Spinal cord (tissue), 10 donors: ENCODE results near the gene PEX12. TPM values are rescaled to one million over a fixed set of nuclear protein-coding genes. Genes with fewer than 3 reads are reported as not detected.
"Not testable (repeated sequence)": the region's sequence is repeated elsewhere in the genome, so short reads cannot be mapped to it uniquely, and the experiment has no call there.

ENCODE experiments used
- DNase-seq, 6 donors: peaks; one replicate each; pipeline versions ENCODE4 v3.0.0 to v3.0.0-alpha.2; 2013 to 2015; ENCODE audit warnings: low spot score in 6 of 6, low read depth in 4 of 6
- H3K27ac ChIP-seq: one replicate; pipeline ENCODE4 v1.5.1; 2013; ENCODE audit warnings: low read depth, low read length, control low read depth
- H3K27me3 ChIP-seq: one replicate; pipeline ENCODE4 v1.6.1; 2013; ENCODE audit warnings: low read length; ENCODE audit not compliant: control insufficient read depth, insufficient read depth
- H3K36me3 ChIP-seq: one replicate; pipeline ENCODE4 v1.6.1; 2013; ENCODE audit warnings: low read length; ENCODE audit not compliant: control insufficient read depth, insufficient read depth
- H3K4me1 ChIP-seq: one replicate; pipeline ENCODE4 v1.6.1; 2013; ENCODE audit warnings: low read length; ENCODE audit not compliant: control insufficient read depth, insufficient read depth
- H3K4me3 ChIP-seq: one replicate; pipeline ENCODE4 v1.5.1; 2013; ENCODE audit warnings: low read depth, low read length, control low read depth
- H3K9me3 ChIP-seq: one replicate; pipeline ENCODE4 v1.6.1; 2013; ENCODE audit warnings: low read length; ENCODE audit not compliant: control insufficient read depth, insufficient read depth
- WGBS: methylation state at CpG from one replicate; pipeline ENCODE4 v1.1.5; 2013; ENCODE audit warnings: missing lambda C conversion rate; ENCODE audit not compliant: insufficient coverage; 5-methylcytosine and 5-hydroxymethylcytosine counted together
- polyA plus RNA-seq, 2 donors: library from polyadenylated mRNA; unstranded; fragments of 120-200 nt; gene quantifications; one replicate each; pipeline ENCODE4 v1.2.1, GENCODE V29; 2013; ENCODE audit not compliant: insufficient read length in 2 of 2
- total RNA-seq, 2 donors: library from RNA; depleted of rRNA in 1 of 2; stranded (reverse); fragments of 120-200 nt in 1 of 2; fragments of >200 nt in 1 of 2; gene quantifications; one replicate each; pipeline versions ENCODE4 v1.2.3 to v1.2.4, GENCODE V29; 2013 to 2014
- donor health status: healthy.

PEX12 gene
- total and polyA plus RNA-seq, 4 donors: 6.4 to 15.9 (median 14.6) TPM

DNA sequence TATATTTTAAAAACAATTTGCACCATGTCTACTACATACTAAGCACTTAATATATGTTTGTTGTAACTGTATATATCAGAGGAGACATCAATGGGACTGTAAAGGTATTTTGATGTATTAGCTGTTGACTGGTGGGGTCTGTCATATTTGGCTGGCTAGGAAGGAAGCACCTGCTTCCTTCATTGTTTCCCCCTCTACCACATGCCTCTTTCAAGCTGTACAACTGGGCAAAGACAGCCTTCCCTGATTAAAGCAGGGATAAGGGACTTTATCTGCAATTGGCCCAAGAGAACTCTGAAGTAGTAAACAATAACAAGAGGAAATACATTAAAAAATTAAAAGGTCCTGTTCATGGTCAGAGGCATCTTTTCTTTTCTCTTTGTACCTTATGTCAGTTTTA, 35.4 kb downstream of the PEX12 start:
- no peaks in the 10 kb centered on the region for H3K9me3 ChIP-seq
- no peaks in the 10 kb centered on the region for H3K4me1 ChIP-seq
- no peak for DNase-seq
- H3K4me3 ChIP-seq: no peak overlapping the region
- peaks cover 18% of the 10 kb centered on the region for H3K27me3 ChIP-seq
- H3K27ac ChIP-seq: no peak overlapping the region
- no peaks in the 10 kb centered on the region for H3K36me3 ChIP-seq

GRCh38 chr17:35541434-35541833, 36.9 kb downstream of the PEX12 start:
- no peak for DNase-seq
- H3K9me3 ChIP-seq: no peaks in the 10 kb centered on the region
- H3K4me3 ChIP-seq: no peak overlapping the region
- H3K27ac ChIP-seq: no peak overlapping the region
- no CpG with 5 or more reads among the region's 1 CpG for whole genome bisulfite sequencing
- H3K36me3 ChIP-seq: no peaks in the 10 kb centered on the region
- H3K4me1 ChIP-seq: no peaks in the 10 kb centered on the region
- H3K27me3 ChIP-seq: peaks cover 12% of the 10 kb centered on the region

DNA sequence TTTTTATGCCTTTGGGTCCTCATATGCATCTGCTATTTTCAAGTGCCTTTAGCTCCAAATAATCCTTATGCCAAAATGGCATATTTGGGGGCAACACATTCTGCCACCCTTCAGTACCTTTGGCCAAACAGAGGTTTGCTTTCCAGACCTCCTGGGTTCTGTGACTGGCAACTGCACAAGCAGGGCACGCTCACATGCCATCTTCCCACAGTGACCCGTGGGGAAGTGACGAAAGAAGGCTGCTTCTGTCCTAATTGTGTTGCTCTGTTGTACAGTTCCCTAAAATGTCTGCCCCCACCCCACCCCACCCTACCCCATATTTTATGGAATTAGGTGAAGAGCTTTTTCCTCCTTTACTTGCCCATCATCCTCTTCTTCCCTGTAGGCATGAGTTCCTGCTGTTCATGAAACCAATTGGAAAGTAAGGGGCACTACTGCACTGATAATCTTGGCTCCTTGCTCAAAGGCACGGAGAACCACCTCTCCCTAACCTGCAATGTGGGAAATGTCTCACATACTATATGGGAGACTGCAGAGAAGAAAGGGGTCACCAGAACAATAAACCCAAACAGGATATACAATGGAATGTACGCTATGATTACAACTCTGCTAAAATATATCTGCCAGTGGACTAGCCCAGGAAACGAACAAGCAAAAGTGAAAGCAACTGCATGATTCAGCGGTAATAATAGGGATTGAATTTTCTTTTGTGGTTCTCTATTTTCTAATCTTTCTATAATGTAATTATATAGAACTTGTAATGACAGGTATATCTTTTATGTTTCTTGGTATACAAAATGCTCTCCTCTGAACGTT, 37.6 kb downstream of the PEX12 start:
- H3K27me3 ChIP-seq: peaks cover 12% of the 10 kb centered on the region
- no peak overlapping the region for H3K4me3 ChIP-seq
- no peaks in the 10 kb centered on the region for H3K36me3 ChIP-seq
- DNase-seq: no peak
- no peak overlapping the region for H3K27ac ChIP-seq
- H3K4me1 ChIP-seq: no peaks in the 10 kb centered on the region
- WGBS: 58% methylated on average over 2 of the region's 8 CpGs
- no peaks in the 10 kb centered on the region for H3K9me3 ChIP-seq

- no peak overlapping the region for H3K27ac ChIP-seq
These were observed 38.7 kb downstream of the PEX12 start for GRCh38 chr17:35539659-35540026.

DNA sequence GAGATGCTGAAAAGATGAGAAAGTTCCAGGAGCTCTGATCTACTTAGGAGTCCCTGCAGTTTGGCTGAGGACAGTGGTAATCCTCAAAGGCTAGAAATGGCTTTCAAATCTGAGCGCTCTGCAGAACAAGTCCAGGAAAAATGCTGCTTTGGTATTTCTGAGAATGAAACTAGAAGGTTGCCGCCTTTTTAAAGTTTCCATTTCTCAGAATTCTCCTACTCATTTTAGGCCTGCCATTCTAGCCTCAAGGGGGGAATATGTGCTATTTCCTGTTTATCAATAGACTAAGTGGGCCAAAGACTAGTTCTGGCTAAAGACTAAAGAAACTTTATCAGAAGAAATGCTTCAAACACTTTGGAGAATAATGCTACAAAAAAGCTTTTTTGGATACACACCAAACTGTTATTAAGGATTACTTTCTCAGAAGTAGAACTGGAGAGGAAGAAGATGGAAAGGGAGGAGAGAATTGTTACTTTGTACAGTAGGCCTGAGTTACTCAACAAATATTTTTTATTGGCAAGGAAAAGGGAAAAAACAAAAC, 40.7 kb downstream of the PEX12 start, which contains the start of gene SLFN12L:
TSS of gene SLFN12L (minus strand) at position 78 of the 541 bp plus-strand sequence. CDS start 15,314 bp downstream, outside the sequence.
- Histone ChIP-seq H3K27ac (no peak within 1 kb of the TSS), H3K4me3 (no peak within 1 kb of the TSS), H3K9me3 (no peaks in the 10 kb centered on the region), H3K4me1 (no peaks in the 10 kb centered on the region), H3K36me3 (no peaks in the 10 kb centered on the region), H3K27me3 (peaks cover 12% of the 10 kb centered on the region)
- 100% methylated on average over 1 of the region's 2 CpGs for WGBS
- peak in 1 of 6 donors; percentile 16 for DNase-seq

More at GRCh38 chr17:35539659-35540026, 38.7 kb downstream of the PEX12 start:
- no peaks in the 10 kb centered on the region for H3K36me3 ChIP-seq
- 53% methylated on average over 3 of the region's 5 CpGs for WGBS
- no peaks in the 10 kb centered on the region for H3K9me3 ChIP-seq
- no peak for DNase-seq
- H3K27me3 ChIP-seq: peaks cover 12% of the 10 kb centered on the region
- no peak overlapping the region for H3K4me3 ChIP-seq
- no peaks in the 10 kb centered on the region for H3K4me1 ChIP-seq

DNA sequence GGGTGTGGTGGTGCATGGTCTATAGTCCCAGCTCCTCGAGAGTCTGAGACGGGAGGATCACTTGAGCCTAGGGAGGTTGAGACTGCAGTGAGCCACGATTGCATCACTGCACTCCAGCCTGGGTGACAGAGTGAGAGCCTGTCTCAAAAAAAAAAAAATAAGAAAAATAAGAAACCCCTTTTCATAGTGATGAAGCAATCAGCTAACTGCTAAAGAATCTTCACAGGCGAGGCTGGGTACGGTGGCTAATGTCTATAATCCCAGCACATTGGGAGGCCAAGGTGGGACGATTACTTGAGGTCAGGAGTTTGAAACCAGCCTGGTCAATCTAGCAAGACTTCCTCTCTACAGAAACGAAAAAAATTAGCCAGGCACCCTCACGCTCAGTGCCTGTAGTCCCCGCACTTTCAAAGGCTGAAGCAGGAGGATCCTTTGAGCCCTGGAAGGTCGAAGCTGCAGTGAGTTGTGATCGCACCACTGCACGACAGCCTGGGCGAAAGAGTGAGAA, 41.7 kb downstream of the PEX12 start:
- peaks cover 12% of the 10 kb centered on the region for H3K27me3 ChIP-seq
- H3K36me3 ChIP-seq: no peaks in the 10 kb centered on the region
- no peaks in the 10 kb centered on the region for H3K9me3 ChIP-seq
- WGBS: 90% methylated on average over 10 of the region's 13 CpGs
- H3K4me1 ChIP-seq: no peaks in the 10 kb centered on the region
- H3K27ac ChIP-seq: no peak overlapping the region
- no peak overlapping the region for H3K4me3 ChIP-seq
- no peak for DNase-seq

DNA sequence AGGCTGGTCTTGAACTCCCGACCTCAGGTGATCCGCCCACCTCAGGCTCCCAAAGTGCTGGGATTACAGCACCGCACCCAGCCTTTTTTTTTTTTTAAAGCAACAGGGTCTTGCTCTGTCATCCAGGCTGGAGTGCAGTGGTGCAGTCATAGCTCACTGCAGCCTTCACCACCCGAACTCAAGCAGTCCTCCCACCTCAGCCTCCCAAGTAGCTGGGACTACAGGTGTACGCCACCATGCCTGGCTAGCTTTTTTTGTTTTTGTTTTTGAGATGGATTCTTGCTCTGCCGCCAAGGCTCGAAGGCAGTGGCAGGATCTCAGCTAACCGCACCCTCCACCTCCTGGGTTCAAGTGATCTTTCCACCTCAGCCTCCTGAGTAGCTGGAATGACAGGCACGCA, 43.0 kb downstream of the PEX12 start:
- DNase-seq, H3K27me3 ChIP-seq, H3K4me3 ChIP-seq, H3K36me3 ChIP-seq, H3K27ac ChIP-seq, H3K4me1 ChIP-seq, H3K9me3 ChIP-seq: not testable (repeated sequence)
- 95% methylated on average over 3 of the region's 9 CpGs for WGBS

- Histone ChIP-seq H3K27ac (no peak overlapping the region), H3K4me1 (no peaks in the 10 kb centered on the region), H3K27me3 (peaks cover under 1% of the 10 kb centered on the region), H3K4me3 (no peak overlapping the region), H3K9me3 (no peaks in the 10 kb centered on the region), H3K36me3 (no peaks in the 10 kb centered on the region)
- no CpG with 5 or more reads among the region's 3 CpGs for WGBS
- no peak for DNase-seq
These were observed 43.7 kb downstream of the PEX12 start for GRCh38 chr17:35534576-35535093.

GRCh38 chr17:35531160-35531559, 47.2 kb downstream of the PEX12 start:
- no peak for DNase-seq
- Histone ChIP-seq H3K4me1 (no peaks in the 10 kb centered on the region), H3K4me3 (no peak overlapping the region), H3K27ac (no peak overlapping the region), H3K27me3 (no peaks in the 10 kb centered on the region), H3K36me3 (no peaks in the 10 kb centered on the region), H3K9me3 (no peaks in the 10 kb centered on the region)
- WGBS: no CpG with 5 or more reads among the region's 1 CpG

GRCh38 chr17:35529866-35530265, 48.5 kb downstream of the PEX12 start:
- WGBS: 86% methylated on average over 5 of the region's 8 CpGs
- no peaks in the 10 kb centered on the region for H3K36me3 ChIP-seq
- no peak for DNase-seq
- H3K4me1 ChIP-seq: no peaks in the 10 kb centered on the region
- no peaks in the 10 kb centered on the region for H3K9me3 ChIP-seq
- H3K27ac ChIP-seq: no peak overlapping the region
- no peaks in the 10 kb centered on the region for H3K27me3 ChIP-seq
- H3K4me3 ChIP-seq: no peak overlapping the region
